HepG2 (cell line): ENCODE data around the gene C1RL. TPM values are rescaled to one million over a fixed set of nuclear protein-coding genes. Genes with fewer than 3 reads are reported as not detected.

Source experiments
- ASH2L ChIP-seq: fragments of 300-600, 200-600 bp; sonication (generic); IDR thresholded peaks from 2 replicates; pipeline ENCODE4 v1.7.0; 2017; ENCODE audit warnings: low read depth, mild to moderate bottlenecking, moderate library complexity, mixed read lengths, low read length; ENCODE audit not compliant: insufficient read length
- BRD4 ChIP-seq: sonication (generic); formaldehyde crosslinking; IDR thresholded peaks from 2 replicates; pipeline ENCODE4 v1.4.0; 2020; ENCODE audit warnings: missing genetic modification reagents
- FOSL2 ChIP-seq: sonication (generic); formaldehyde crosslinking; IDR thresholded peaks from 2 replicates; pipeline ENCODE4 v1.4.0; 2020; ENCODE audit warnings: missing genetic modification reagents
- HCFC1 ChIP-seq: fragments of 150-350 bp; IDR thresholded peaks from 2 replicates; pipeline ENCODE4 v1.6.1; 2014; ENCODE audit warnings: low read depth, low read length
- HOXA7 ChIP-seq: sonication (generic); formaldehyde crosslinking; IDR thresholded peaks from 2 replicates; pipeline ENCODE4 v1.8.1; 2022; ENCODE audit warnings: mild to moderate bottlenecking, missing genetic modification reagents, moderate library complexity
- KLF16 ChIP-seq, 2 experiments: sonication (generic) in 1 of 2; formaldehyde crosslinking in 1 of 2; IDR thresholded peaks; 2 replicates each; pipeline versions ENCODE4 v1.6.1 to v1.8.0; 2016 to 2023; ENCODE audit warnings: missing genetic modification reagents in 2 of 2, missing compliant biosample characterization in 1 of 2
- KLF6 ChIP-seq: IDR thresholded peaks from 2 replicates; pipeline ENCODE4 v1.8.0; 2016; ENCODE audit warnings: missing biosample characterization, missing genetic modification reagents
- MED1 ChIP-seq: sonication (generic); formaldehyde crosslinking; IDR thresholded peaks from 2 replicates; pipeline ENCODE4 v1.4.0; 2020; ENCODE audit warnings: missing genetic modification reagents
- MED8 ChIP-seq: sonication (generic); formaldehyde crosslinking; IDR thresholded peaks from 2 replicates; pipeline ENCODE4 v1.8.1; 2023; ENCODE audit warnings: mild to moderate bottlenecking, missing genetic modification reagents; ENCODE audit not compliant: insufficient replicate concordance
- NFYC ChIP-seq: IDR thresholded peaks from 2 replicates; pipeline ENCODE4 v1.6.1; 2016; ENCODE audit warnings: missing genetic modification reagents, missing compliant biosample characterization
- SMARCE1 ChIP-seq: fragments of 450-650 bp; IDR thresholded peaks from 2 replicates; pipeline ENCODE4 v1.6.1; 2017; ENCODE audit warnings: borderline replicate concordance
- ZBTB38 ChIP-seq: sonication (generic); formaldehyde crosslinking; IDR thresholded peaks from 2 replicates; pipeline ENCODE4 v1.5.1; 2020; ENCODE audit warnings: mild to moderate bottlenecking, missing genetic modification reagents
- ZNF143 ChIP-seq: sonication (generic); formaldehyde crosslinking; IDR thresholded peaks from 2 replicates; pipeline ENCODE4 v1.4.0; 2020; ENCODE audit warnings: missing genetic modification reagents
- ZNF160 ChIP-seq: sonication (generic); formaldehyde crosslinking; IDR thresholded peaks from 2 replicates; pipeline ENCODE4 v1.8.0; 2022; ENCODE audit warnings: mild to moderate bottlenecking, inconsistent platforms, missing genetic modification reagents
- ZNF383 ChIP-seq: sonication (generic); formaldehyde crosslinking; IDR thresholded peaks from 2 replicates; pipeline ENCODE4 v1.4.0; 2020; ENCODE audit warnings: missing genetic modification reagents, mild to moderate bottlenecking, borderline replicate concordance
- ZNF446 ChIP-seq: sonication (generic); formaldehyde crosslinking; IDR thresholded peaks from 2 replicates; pipeline ENCODE4 v1.5.0; 2020; ENCODE audit warnings: mild to moderate bottlenecking, missing genetic modification reagents
- ZNF484 ChIP-seq: sonication (generic); formaldehyde crosslinking; IDR thresholded peaks from 2 replicates; pipeline ENCODE4 v1.5.1; 2020; ENCODE audit warnings: mild to moderate bottlenecking, low read depth, missing genetic modification reagents, borderline replicate concordance
- ZNF879 ChIP-seq: sonication (generic); formaldehyde crosslinking; IDR thresholded peaks from 2 replicates; pipeline ENCODE4 v1.8.1; 2023; ENCODE audit warnings: missing genetic modification reagents
- polyA plus RNA-seq, 8 experiments: library from polyadenylated mRNA; depleted of rRNA in 3 of 8; stranded (reverse) in 7 of 8; unstranded in 1 of 8; fragments of >200 nt; fragmentation: Illumina TruSeq in 4 of 8; extraction: Trizol in 4 of 8; gene quantifications; 2 replicates each; pipeline versions ENCODE4 v1.2.1 to v1.2.3, GENCODE V29; 2011 to 2016; ENCODE audit warnings: low read depth in 4 of 8, missing spikeins in 1 of 8, mixed read lengths in 1 of 8; ENCODE audit not compliant: insufficient read depth in 1 of 8
- total RNA-seq, 5 experiments: library from RNA; depleted of rRNA; stranded (reverse); fragments of >200 nt; fragmentation: Illumina TruSeq; extraction: Trizol; gene quantifications; 2 replicates each; pipeline ENCODE4 v1.2.3, GENCODE V29; 2016; ENCODE audit warnings: low read depth in 1 of 5
- TF ChIP-seq, protein P1 (sequence below): sonication (generic); formaldehyde crosslinking; IDR thresholded peaks from 2 replicates; pipeline ENCODE4 v1.8.0; 2022; ENCODE audit warnings: missing genetic modification reagents, mild to moderate bottlenecking, moderate library complexity, borderline replicate concordance
- TF ChIP-seq, protein P2 (sequence below): sonication (generic); formaldehyde crosslinking; IDR thresholded peaks from 2 replicates; pipeline ENCODE4 v1.8.1; 2023; ENCODE audit warnings: missing genetic modification reagents, inconsistent platforms, borderline replicate concordance
- TF ChIP-seq, protein P3 (sequence below): IDR thresholded peaks from 2 replicates; pipeline ENCODE4 v1.6.1; 2016; ENCODE audit warnings: mild to moderate bottlenecking, missing biosample characterization, missing genetic modification reagents
- TF ChIP-seq, protein P4 (sequence below): sonication (generic); formaldehyde crosslinking; IDR thresholded peaks from 2 replicates; pipeline ENCODE4 v1.9.0; 2021; ENCODE audit warnings: missing genetic modification reagents, borderline replicate concordance

Gene C1RL
- total and polyA plus RNA-seq, 2 of the 13 experiments (the other 11 are each of a cell fraction or from before 2014, with no cell fraction given): 28.9 to 53.1 TPM

DNA sequence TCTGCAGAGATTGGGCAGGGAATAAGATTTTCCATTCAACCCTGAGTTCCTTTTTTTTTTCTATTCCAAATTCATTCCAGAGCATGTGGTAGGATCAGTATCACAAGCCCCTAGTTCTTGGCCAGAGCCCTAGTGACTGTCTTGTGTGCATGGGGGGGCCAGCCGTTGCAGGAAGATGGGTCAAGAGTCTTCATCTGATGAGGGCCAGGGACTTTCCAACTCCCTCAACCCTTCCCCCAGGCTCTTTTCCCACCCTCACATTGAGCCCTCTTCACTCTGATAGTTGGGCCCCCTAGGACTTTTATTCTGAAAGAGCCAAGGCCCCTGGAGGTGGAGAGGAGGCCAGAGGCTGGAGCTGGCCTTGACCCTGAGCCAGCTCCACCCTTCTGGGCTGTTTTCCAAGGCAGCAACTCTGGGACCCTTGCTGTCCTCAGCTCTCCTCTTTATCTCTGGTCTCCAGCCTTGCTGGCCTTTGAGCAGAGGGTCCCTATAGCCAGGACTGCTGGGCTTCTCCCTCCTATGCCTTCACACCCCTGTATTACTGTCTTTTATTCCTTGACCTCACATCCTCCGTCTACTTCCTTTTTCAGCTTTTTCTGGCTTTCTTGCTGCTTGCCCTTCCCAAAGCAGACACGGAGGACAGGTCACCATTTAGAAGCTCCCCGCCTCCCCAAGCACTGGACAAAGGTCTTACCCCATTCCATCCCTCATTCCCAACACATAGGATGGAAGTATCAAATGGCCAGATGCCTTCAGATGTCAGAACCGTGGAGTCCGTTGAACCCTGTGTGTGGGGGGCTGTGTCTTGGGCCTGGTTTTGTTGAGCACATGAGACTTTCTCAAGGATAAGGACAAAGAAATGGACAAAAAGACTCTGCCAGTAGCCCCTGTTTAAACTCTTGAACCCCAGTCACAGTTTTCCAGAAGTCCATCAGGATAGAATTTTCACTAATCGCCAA, 14.1 kb upstream of the C1RL start (continued):
- TF ChIP-seq ASH2L: peak; percentile 66
- no peak for TF ChIP-seq HOXA7 (CRISPR knock-in tag)
- TF ChIP-seq ZNF383: no peak
- TF ChIP-seq, protein P1, sequence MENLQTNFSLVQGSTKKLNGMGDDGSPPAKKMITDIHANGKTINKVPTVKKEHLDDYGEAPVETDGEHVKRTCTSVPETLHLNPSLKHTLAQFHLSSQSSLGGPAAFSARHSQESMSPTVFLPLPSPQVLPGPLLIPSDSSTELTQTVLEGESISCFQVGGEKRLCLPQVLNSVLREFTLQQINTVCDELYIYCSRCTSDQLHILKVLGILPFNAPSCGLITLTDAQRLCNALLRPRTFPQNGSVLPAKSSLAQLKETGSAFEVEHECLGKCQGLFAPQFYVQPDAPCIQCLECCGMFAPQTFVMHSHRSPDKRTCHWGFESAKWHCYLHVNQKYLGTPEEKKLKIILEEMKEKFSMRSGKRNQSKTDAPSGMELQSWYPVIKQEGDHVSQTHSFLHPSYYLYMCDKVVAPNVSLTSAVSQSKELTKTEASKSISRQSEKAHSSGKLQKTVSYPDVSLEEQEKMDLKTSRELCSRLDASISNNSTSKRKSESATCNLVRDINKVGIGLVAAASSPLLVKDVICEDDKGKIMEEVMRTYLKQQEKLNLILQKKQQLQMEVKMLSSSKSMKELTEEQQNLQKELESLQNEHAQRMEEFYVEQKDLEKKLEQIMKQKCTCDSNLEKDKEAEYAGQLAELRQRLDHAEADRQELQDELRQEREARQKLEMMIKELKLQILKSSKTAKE (CRISPR knock-in tag): no peak
- TF ChIP-seq ZNF879: no peak
- TF ChIP-seq BRD4 (CRISPR knock-in tag): no peak
- TF ChIP-seq ZNF446: no peak
- TF ChIP-seq, protein P2, sequence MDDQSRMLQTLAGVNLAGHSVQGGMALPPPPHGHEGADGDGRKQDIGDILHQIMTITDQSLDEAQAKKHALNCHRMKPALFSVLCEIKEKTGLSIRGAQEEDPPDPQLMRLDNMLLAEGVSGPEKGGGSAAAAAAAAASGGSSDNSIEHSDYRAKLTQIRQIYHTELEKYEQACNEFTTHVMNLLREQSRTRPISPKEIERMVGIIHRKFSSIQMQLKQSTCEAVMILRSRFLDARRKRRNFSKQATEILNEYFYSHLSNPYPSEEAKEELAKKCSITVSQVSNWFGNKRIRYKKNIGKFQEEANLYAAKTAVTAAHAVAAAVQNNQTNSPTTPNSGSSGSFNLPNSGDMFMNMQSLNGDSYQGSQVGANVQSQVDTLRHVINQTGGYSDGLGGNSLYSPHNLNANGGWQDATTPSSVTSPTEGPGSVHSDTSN (CRISPR knock-in tag): no peak
- TF ChIP-seq ZNF160 (CRISPR knock-in tag): no peak
- peak; percentile 60 for TF ChIP-seq MED1 (CRISPR knock-in tag)
- no peak for TF ChIP-seq ZBTB38 (CRISPR knock-in tag)
- no peak for TF ChIP-seq MED8 (CRISPR knock-in tag)
- no peak for TF ChIP-seq ZNF484 (CRISPR knock-in tag)
- TF ChIP-seq NFYC (CRISPR knock-in tag): no peak
- no peak for TF ChIP-seq KLF6
- TF ChIP-seq KLF16 (CRISPR knock-in tag; IDR thresholded peaks at IDR 0.05): peak in 1 of 2 experiments; percentile 14; a peak in 1 of 4 replicates
- TF ChIP-seq, protein P3, sequence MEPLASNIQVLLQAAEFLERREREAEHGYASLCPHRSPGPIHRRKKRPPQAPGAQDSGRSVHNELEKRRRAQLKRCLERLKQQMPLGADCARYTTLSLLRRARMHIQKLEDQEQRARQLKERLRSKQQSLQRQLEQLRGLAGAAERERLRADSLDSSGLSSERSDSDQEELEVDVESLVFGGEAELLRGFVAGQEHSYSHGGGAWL (CRISPR knock-in tag): no peak
- TF ChIP-seq HCFC1: no peak
- TF ChIP-seq, protein P4, sequence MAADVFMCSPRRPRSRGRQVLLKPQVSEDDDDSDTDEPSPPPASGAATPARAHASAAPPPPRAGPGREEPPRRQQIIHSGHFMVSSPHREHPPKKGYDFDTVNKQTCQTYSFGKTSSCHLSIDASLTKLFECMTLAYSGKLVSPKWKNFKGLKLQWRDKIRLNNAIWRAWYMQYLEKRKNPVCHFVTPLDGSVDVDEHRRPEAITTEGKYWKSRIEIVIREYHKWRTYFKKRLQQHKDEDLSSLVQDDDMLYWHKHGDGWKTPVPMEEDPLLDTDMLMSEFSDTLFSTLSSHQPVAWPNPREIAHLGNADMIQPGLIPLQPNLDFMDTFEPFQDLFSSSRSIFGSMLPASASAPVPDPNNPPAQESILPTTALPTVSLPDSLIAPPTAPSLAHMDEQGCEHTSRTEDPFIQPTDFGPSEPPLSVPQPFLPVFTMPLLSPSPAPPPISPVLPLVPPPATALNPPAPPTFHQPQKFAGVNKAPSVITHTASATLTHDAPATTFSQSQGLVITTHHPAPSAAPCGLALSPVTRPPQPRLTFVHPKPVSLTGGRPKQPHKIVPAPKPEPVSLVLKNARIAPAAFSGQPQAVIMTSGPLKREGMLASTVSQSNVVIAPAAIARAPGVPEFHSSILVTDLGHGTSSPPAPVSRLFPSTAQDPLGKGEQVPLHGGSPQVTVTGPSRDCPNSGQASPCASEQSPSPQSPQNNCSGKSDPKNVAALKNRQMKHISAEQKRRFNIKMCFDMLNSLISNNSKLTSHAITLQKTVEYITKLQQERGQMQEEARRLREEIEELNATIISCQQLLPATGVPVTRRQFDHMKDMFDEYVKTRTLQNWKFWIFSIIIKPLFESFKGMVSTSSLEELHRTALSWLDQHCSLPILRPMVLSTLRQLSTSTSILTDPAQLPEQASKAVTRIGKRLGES: no peak
- 0 out of 2 replicates have a peak, but pooled peaks have one; percentile 11 for TF ChIP-seq FOSL2 (CRISPR knock-in tag)
- TF ChIP-seq ZNF143 (CRISPR knock-in tag): no peak
- no peak for TF ChIP-seq SMARCE1
